ENCODE results near the gene STK38. TPM values are rescaled to one million over a fixed set of nuclear protein-coding genes. Genes with fewer than 3 reads are reported as not detected.
A peak's percentile ranks its signal among the peaks of the same experiment; 100 is the strongest.
"Not testable (repeated sequence)": the region's sequence is repeated elsewhere in the genome, so short reads cannot be mapped to it uniquely, and the experiment has no call there.

Gene STK38
- total RNA-seq, 2 experiments from 2014 or later: 29.4 to 42.5 TPM

DNA sequence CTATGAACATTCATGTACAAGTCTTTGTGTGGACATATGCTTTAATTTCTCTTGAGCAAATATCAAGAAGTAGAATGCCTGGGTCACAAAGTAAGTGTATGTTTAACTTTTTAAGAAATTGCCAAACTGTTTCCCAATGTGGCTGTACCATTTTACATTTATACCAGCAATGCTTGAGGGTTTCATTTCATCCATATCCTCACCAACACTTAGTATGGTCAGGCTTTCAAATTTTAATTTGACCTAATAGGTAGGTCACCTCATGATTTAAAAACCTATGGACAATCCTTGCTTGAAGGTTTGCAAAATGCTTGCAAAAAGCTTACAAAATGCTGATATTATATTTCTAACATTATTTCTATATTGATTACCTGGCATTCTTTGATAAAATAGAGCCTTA lies 27.4 kb upstream of the STK38 start:
- Histone ChIP-seq H3K9me3 (ENCODE audit: low read length) (peaks cover 8% of the 10 kb centered on the region; the same call in 1 of the 2 replicates), H3K4me2 (ENCODE audit: low read length) (no peak overlapping the region), H3K4me3 (ENCODE audit: low read depth, low read length, poor library complexity, severe bottlenecking) (no peak overlapping the region), H2AFZ (ENCODE audit: low read length) (no peak overlapping the region), H3K79me2 (ENCODE audit: insufficient read depth, low read depth, low read length) (no peaks in the 10 kb centered on the region), H3K9me2 (ENCODE audit: insufficient read depth, low read length) (no peaks in the 10 kb centered on the region), H4K20me1 (ENCODE audit: insufficient read depth, low read length) (no peaks in the 10 kb centered on the region), H3K4me1 (ENCODE audit: insufficient read depth, low read length, poor library complexity, severe bottlenecking) (peaks cover 35% of the 10 kb centered on the region), H3K36me3 (ENCODE audit: insufficient read depth, low read length) (no peaks in the 10 kb centered on the region), H3K27ac (ENCODE audit: low read depth, low read length, poor library complexity, severe bottlenecking) (no peak overlapping the region)
- ChIA-PET POLR2A (interaction anchor here (0.6 to 0.7 kb wide), 4 partner anchors 23 to 1337 kb away, joined by 3 to 7 read pairs (median 4); no protein-coding TSS in a partner anchor), CTCF (ENCODE audit: unreplicated experiment) (no interaction called here)
- no peak for TF ChIP-seq EZH2phosphoT487 (IDR thresholded peaks at IDR 0.05; ENCODE audit: borderline replicate concordance, low read depth, low read length)
- TF ChIP-seq, protein P1, sequence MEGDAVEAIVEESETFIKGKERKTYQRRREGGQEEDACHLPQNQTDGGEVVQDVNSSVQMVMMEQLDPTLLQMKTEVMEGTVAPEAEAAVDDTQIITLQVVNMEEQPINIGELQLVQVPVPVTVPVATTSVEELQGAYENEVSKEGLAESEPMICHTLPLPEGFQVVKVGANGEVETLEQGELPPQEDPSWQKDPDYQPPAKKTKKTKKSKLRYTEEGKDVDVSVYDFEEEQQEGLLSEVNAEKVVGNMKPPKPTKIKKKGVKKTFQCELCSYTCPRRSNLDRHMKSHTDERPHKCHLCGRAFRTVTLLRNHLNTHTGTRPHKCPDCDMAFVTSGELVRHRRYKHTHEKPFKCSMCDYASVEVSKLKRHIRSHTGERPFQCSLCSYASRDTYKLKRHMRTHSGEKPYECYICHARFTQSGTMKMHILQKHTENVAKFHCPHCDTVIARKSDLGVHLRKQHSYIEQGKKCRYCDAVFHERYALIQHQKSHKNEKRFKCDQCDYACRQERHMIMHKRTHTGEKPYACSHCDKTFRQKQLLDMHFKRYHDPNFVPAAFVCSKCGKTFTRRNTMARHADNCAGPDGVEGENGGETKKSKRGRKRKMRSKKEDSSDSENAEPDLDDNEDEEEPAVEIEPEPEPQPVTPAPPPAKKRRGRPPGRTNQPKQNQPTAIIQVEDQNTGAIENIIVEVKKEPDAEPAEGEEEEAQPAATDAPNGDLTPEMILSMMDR (conservative IDR thresholded peaks at IDR 0.05; ENCODE audit: low read length): no peak
- no TSS peak for BruUV-seq (replicated peaks)
- intact Hi-C loops (cut with micrococcal nuclease; ENCODE audit: unreplicated experiment): loop anchor here (5.0 kb wide), 1 partner anchor 152 kb away; no protein-coding TSS in a partner anchor
- DNase-seq (ENCODE audit: low spot score): no peak

DNA sequence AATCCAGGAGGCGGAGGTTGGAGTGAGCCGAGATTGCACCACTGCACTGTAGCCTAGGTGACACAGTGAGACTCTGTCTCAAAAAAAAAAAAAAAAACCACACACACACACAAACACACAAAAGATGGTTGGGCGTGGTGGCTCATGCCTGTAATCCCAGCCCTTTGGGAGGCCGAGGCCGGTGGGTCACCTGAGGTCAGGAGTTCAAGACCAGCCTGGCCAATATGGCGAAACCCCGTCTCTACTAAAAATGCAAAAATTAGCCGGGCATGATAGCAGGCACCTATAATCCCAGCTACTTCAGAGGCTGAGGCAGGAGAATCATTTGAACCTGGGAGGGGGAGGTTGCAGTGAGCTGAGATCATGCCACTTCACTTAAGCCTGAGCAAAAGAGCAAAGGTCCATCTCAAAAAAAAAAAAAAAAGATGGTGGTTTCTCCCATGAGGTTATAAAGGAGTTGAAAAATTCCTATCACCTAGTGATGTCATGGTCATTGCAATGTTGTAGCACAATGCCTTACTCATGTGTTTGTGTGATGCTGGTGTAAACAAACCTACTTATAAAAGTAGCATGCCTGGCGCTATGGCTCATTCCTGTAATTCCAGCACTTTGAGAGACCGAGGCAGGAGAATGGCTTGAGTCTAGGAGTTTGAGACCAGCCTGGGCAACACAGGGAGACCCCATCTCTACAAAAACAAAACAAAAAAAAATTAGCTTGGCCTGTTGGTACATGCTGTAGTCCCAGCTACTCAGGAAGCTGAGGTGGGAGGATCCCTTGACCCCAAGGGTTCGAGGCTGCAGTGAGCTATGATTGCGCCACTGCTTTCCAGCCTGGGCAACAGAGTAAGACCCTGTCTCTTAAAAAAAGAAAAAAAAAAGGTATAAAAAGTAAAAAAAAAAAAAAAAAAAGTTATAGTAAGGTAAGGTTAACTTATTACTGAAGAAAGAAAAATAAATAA lies 25.4 kb upstream of the STK38 start:
- DNase-seq (ENCODE audit: low spot score); BruUV-seq (replicated peaks); H3K4me2 ChIP-seq (ENCODE audit: low read length); intact Hi-C loops (cut with micrococcal nuclease; ENCODE audit: unreplicated experiment); H4K20me1 ChIP-seq (ENCODE audit: insufficient read depth, low read length); H2AFZ ChIP-seq (ENCODE audit: low read length); H3K27ac ChIP-seq (ENCODE audit: low read depth, low read length, poor library complexity, severe bottlenecking); H3K9me2 ChIP-seq (ENCODE audit: insufficient read depth, low read length); H3K4me3 ChIP-seq (ENCODE audit: low read depth, low read length, poor library complexity, severe bottlenecking); H3K79me2 ChIP-seq (ENCODE audit: insufficient read depth, low read depth, low read length); H3K36me3 ChIP-seq (ENCODE audit: insufficient read depth, low read length); H3K9me3 ChIP-seq (ENCODE audit: low read length): not testable (repeated sequence)
- H3K4me1 ChIP-seq (ENCODE audit: insufficient read depth, low read length, poor library complexity, severe bottlenecking): peaks cover 20% of the 10 kb centered on the region
- ChIA-PET CTCF (ENCODE audit: unreplicated experiment) (interaction anchor here (0.7 kb wide), 1 partner anchor 9 kb away, joined by 3 read pairs; no protein-coding TSS in a partner anchor), POLR2A (interaction anchor here (0.7 to 1.0 kb wide), 4 partner anchors 8 to 1122 kb away, joined by 4 to 7 read pairs (median 4); no protein-coding TSS in a partner anchor)

DNA sequence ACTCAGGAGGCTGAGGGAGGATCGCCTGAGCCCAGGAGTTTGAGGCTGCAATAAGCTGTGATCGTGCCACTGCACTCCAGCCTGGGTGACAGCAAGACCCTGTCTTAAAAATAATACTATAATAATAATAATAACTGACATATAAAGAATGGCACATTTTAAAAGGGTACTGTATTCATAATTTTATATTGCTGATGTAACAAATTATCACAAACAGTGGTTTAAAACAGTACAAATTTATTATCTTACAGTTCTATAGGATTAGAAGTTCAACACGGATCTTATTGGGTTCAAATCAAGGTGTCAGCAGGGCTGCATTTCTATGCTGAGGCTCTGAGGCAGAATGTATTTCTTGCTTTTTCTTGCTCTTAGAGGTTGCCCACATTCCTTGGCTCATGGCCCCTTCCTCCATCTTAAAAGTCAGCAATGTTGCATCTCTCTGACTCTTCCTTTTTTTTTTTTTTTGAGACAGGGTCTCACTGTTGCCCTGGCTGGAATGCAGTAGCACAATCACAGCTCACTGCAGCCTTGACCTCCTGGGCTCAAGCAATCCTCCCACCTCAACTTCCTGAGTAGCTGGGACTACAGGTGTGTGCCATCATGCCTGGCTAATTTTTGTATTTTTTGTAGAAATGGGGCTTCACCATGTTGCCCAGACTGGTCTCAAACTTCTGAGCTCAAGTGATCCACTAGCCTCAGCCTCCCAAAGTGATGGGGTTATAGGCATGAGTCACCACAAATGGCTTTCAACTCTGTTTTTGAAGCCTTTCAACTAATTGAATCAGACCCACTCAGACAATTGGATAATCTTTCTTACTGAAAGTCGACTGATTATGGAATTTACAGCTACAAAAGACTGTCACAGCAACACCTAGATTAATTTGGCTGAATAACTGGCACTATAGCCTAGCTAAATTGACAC lies 24.1 kb upstream of the STK38 start:
- Histone ChIP-seq H3K4me2 (ENCODE audit: low read length) (0 out of 2 replicates have a peak overlapping the region, but pooled peaks have one; percentile 11), H3K79me2 (ENCODE audit: insufficient read depth, low read depth, low read length) (no peaks in the 10 kb centered on the region), H3K4me3 (ENCODE audit: low read depth, low read length, poor library complexity, severe bottlenecking) (no peak overlapping the region), H2AFZ (ENCODE audit: low read length) (no peak overlapping the region; the same call in 1 of the 2 replicates), H3K27ac (ENCODE audit: low read depth, low read length, poor library complexity, severe bottlenecking) (peak overlapping the region; percentile 56), H4K20me1 (ENCODE audit: insufficient read depth, low read length) (no peaks in the 10 kb centered on the region), H3K36me3 (ENCODE audit: insufficient read depth, low read length) (no peaks in the 10 kb centered on the region), H3K4me1 (ENCODE audit: insufficient read depth, low read length, poor library complexity, severe bottlenecking) (peaks cover 17% of the 10 kb centered on the region), H3K9me3 (ENCODE audit: low read length) (peaks cover 8% of the 10 kb centered on the region; the same call in 1 of the 2 replicates), H3K9me2 (ENCODE audit: insufficient read depth, low read length) (no peaks in the 10 kb centered on the region)
- POLR2A ChIA-PET: interaction anchor here (0.7 to 1.2 kb wide), 7 partner anchors 8 to 168 kb away, joined by 3 to 9 read pairs (median 4); no protein-coding TSS in a partner anchor
- intact Hi-C loops (cut with micrococcal nuclease; ENCODE audit: unreplicated experiment): no loop called here
- no peak for DNase-seq (ENCODE audit: low spot score)
- CTCF ChIA-PET (ENCODE audit: unreplicated experiment): interaction anchor here (0.7 kb wide), 1 partner anchor 11 kb away, joined by 3 read pairs; no protein-coding TSS in a partner anchor
- BruUV-seq (replicated peaks): no TSS peak
- no peak for TF ChIP-seq EZH2phosphoT487 (IDR thresholded peaks at IDR 0.05; ENCODE audit: borderline replicate concordance, low read depth, low read length)
